GM21367 (cell line): Measurements from ENCODE around the gene AHRR.

ENCODE experiments used
- ATAC-seq: cut with Tn5 transposase; IDR thresholded peaks from one replicate; pipeline ENCODE4 v1.9.1; 2021; ENCODE audit not compliant: unreplicated experiment

Gene AHRR

GRCh38 chr5:453725-454481 is 132.4 kb downstream of the AHRR start:
- ATAC-seq, result no peak

- no peak for ATAC-seq
Observed at GRCh38 chr5:454936-455335, 133.4 kb downstream of the AHRR start.

- no peak for ATAC-seq
Observed at GRCh38 chr5:455806-456205, 134.3 kb downstream of the AHRR start.

- ATAC-seq, result no peak
Observed at GRCh38 chr5:456351-457194, 135.1 kb downstream of the AHRR start.

- no peak for ATAC-seq
Observed at GRCh38 chr5:457195-457961, 135.9 kb downstream of the AHRR start.

- peak; percentile 41 for ATAC-seq
Observed at GRCh38 chr5:458547-459353, 137.2 kb downstream of the AHRR start.

GRCh38 chr5:459562-460272 is 138.2 kb downstream of the AHRR start:
- no peak for ATAC-seq

GRCh38 chr5:460273-460625 is 138.7 kb downstream of the AHRR start:
- no peak for ATAC-seq

- no peak for ATAC-seq
Observed at GRCh38 chr5:462051-462481, 140.6 kb downstream of the AHRR start.

GRCh38 chr5:463301-463700 is 141.8 kb downstream of the AHRR start:
- ATAC-seq, result no peak

- no peak for ATAC-seq
Observed at GRCh38 chr5:463952-464351, 142.4 kb downstream of the AHRR start.

- ATAC-seq, result no peak
Observed at GRCh38 chr5:464446-464842, 142.9 kb downstream of the AHRR start.

GRCh38 chr5:464843-465590 is 143.5 kb downstream of the AHRR start:
- ATAC-seq, result no peak

- ATAC-seq, result no peak
Observed at GRCh38 chr5:465591-466403, 144.3 kb downstream of the AHRR start.

- ATAC-seq, result no peak
Observed at GRCh38 chr5:466661-467310, 145.3 kb downstream of the AHRR start.

GRCh38 chr5:468401-468800 is 146.9 kb downstream of the AHRR start:
- ATAC-seq, result no peak

GRCh38 chr5:469752-470483 is 148.4 kb downstream of the AHRR start:
- no peak for ATAC-seq
